ENCODE results near the gene DNM1.

GRCh38 chr9:128253140-128253990 is 50.2 kb downstream of the DNM1 start:
- TF ChIP-seq GATA3 (IDR thresholded peaks at IDR 0.05; ENCODE audit: low read depth, low read length), result no peak
- TF ChIP-seq GATA2 (IDR thresholded peaks at IDR 0.05; ENCODE audit: low read depth, low read length), result no peak
